Mesothelial cell of epicardium (in vitro differentiated cells): Measurements from ENCODE around the gene SYT1. TPM values are rescaled to one million over a fixed set of nuclear protein-coding genes. Genes with fewer than 3 reads are reported as not detected.

ENCODE experiments used
- DNase-seq, 2 experiments: peaks; one replicate each; pipeline ENCODE4 v3.0.0; 2021; ENCODE audit warnings: low spot score in 2 of 2; ENCODE audit not compliant: unreplicated experiment in 2 of 2
- H3K27ac Mint-ChIP-seq: 2 replicates; pipeline ENCODE4 v1.8.0; 2021; ENCODE audit warnings: mixed read lengths
- H3K27me3 Mint-ChIP-seq: 2 replicates; pipeline ENCODE4 v1.8.0; 2021; ENCODE audit warnings: low read depth, mixed read lengths
- H3K36me3 Mint-ChIP-seq: 2 replicates; pipeline ENCODE4 v1.8.0; 2021; ENCODE audit warnings: mixed read lengths
- H3K4me1 Mint-ChIP-seq: 2 replicates; pipeline ENCODE4 v1.8.0; 2021; ENCODE audit warnings: mixed read lengths
- H3K4me3 Mint-ChIP-seq: 2 replicates; pipeline ENCODE4 v1.8.0; 2021; ENCODE audit warnings: mild to moderate bottlenecking, moderate library complexity, mixed read lengths
- H3K9me3 Mint-ChIP-seq: 2 replicates; pipeline ENCODE4 v1.8.0; 2021; ENCODE audit warnings: mixed read lengths
- total RNA-seq: library from RNA; stranded (reverse); gene quantifications from 3 replicates; pipeline ENCODE4 v1.2.1, GENCODE V29; 2021
- TF ChIP-seq, protein P1 (sequence below): fragments of 200-600 bp; sonication (generic); IDR thresholded peaks from one replicate; pipeline ENCODE4 v1.5.0; 2021; ENCODE audit warnings: antibody characterized with exemption; ENCODE audit not compliant: unreplicated experiment

SYT1 gene
- total RNA-seq, 1 donor from 2014 or later: 13.6 TPM

DNA sequence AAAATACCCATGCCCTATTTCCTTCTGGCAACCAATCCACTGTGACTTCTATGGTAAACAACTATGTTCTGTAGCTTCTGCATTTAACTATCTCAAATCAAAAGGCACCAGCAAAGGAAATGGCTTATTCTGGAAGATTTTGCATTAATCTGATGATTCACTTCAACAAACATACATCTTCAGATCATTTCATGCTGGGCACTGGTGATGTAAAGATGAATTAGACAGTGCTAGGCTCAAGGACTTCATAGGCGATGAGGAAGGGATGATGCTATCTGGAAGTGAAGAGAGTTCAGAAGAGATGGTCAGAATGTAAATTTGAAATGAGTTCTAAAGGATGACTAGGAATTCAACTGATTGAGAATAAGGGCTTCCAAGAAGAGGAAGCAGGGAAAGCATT, 462.9 kb downstream of the SYT1 start:
- H3K27me3 Mint-ChIP-seq: no peaks in the 10 kb centered on the region
- no peaks in the 10 kb centered on the region for H3K9me3 Mint-ChIP-seq
- peaks cover 5% of the 10 kb centered on the region for H3K4me1 Mint-ChIP-seq
- no peak overlapping the region for H3K27ac Mint-ChIP-seq
- H3K4me3 Mint-ChIP-seq: no peak overlapping the region
- TF ChIP-seq, protein P1, sequence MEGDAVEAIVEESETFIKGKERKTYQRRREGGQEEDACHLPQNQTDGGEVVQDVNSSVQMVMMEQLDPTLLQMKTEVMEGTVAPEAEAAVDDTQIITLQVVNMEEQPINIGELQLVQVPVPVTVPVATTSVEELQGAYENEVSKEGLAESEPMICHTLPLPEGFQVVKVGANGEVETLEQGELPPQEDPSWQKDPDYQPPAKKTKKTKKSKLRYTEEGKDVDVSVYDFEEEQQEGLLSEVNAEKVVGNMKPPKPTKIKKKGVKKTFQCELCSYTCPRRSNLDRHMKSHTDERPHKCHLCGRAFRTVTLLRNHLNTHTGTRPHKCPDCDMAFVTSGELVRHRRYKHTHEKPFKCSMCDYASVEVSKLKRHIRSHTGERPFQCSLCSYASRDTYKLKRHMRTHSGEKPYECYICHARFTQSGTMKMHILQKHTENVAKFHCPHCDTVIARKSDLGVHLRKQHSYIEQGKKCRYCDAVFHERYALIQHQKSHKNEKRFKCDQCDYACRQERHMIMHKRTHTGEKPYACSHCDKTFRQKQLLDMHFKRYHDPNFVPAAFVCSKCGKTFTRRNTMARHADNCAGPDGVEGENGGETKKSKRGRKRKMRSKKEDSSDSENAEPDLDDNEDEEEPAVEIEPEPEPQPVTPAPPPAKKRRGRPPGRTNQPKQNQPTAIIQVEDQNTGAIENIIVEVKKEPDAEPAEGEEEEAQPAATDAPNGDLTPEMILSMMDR: no peak
- no peak for DNase-seq
- H3K36me3 Mint-ChIP-seq: peaks cover 1% of the 10 kb centered on the region

DNA sequence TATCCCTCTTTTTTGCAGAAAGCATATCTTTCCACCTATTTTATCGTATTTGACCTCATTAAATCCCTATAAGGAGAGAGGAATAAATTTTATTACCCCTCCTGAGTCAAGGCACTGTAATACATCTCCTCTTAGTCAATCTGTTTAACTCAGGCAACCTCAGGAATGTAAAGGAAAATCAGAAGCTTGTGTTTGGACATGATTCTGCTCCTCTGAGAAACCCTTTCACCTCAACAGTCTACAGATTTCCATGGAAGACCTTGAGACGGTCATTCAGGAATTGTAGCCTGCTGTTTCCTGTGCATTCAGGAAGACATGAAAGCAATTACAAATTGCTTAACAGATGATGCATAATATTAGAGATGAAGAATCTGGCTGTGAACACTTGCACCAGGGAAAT, 465.4 kb downstream of the SYT1 start:
- TF ChIP-seq, protein P1: no peak
- Mint-ChIP-seq H3K9me3 (no peaks in the 10 kb centered on the region), H3K4me3 (no peak overlapping the region), H3K27ac (no peak overlapping the region), H3K4me1 (no peaks in the 10 kb centered on the region), H3K27me3 (no peaks in the 10 kb centered on the region), H3K36me3 (no peaks in the 10 kb centered on the region)
- DNase-seq: no peak

DNA sequence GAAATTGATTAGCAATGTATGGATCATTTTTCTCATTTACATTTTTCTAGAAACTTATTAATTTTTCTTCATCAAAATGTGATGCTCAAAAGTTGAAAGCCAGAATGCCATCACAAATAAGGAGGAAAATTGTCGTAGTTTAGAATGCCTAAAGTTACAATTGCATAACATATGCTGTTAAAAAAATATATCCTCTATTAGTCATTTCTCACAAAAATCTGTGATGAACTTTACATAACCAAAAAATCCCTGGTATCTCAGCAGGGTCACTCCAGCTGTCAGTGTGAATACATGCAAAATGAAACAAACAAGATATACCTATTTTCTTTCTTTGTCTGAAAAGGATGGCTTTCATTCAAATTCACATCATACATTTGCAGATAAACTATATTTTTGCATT, 467.3 kb downstream of the SYT1 start:
- Mint-ChIP-seq H3K9me3 (no peaks in the 10 kb centered on the region), H3K4me1 (no peaks in the 10 kb centered on the region), H3K36me3 (no peaks in the 10 kb centered on the region), H3K27me3 (no peaks in the 10 kb centered on the region), H3K4me3 (no peak overlapping the region), H3K27ac (no peak overlapping the region)
- TF ChIP-seq, protein P1: no peak
- DNase-seq: no peak

GRCh38 chr12:79333144-79333543, 468.6 kb downstream of the SYT1 start:
- H3K4me1 Mint-ChIP-seq: peaks cover 4% of the 10 kb centered on the region
- no peak for DNase-seq
- H3K27me3 Mint-ChIP-seq: no peaks in the 10 kb centered on the region
- H3K36me3 Mint-ChIP-seq: no peaks in the 10 kb centered on the region
- no peak overlapping the region for H3K4me3 Mint-ChIP-seq
- no peak overlapping the region for H3K27ac Mint-ChIP-seq
- no peaks in the 10 kb centered on the region for H3K9me3 Mint-ChIP-seq
- TF ChIP-seq, protein P1: no peak

- TF ChIP-seq, protein P1: no peak
- Mint-ChIP-seq H3K9me3 (peaks cover 9% of the 10 kb centered on the region), H3K36me3 (peaks cover 8% of the 10 kb centered on the region)
These were observed 473.2 kb downstream of the SYT1 start for GRCh38 chr12:79337662-79338290.

More at GRCh38 chr12:79337662-79338290, 473.2 kb downstream of the SYT1 start:
- no peak overlapping the region for H3K4me3 Mint-ChIP-seq
- peaks cover 4% of the 10 kb centered on the region for H3K4me1 Mint-ChIP-seq
- no peaks in the 10 kb centered on the region for H3K27me3 Mint-ChIP-seq
- DNase-seq: no peak
- H3K27ac Mint-ChIP-seq: no peak overlapping the region
